ENCODE measurements around the gene RAD51D. TPM values are rescaled to one million over a fixed set of nuclear protein-coding genes. Genes with fewer than 3 reads are reported as not detected.

Gene RAD51D
- total RNA-seq, 2 experiments from 2014 or later = 28.5 to 30.8 TPM

DNA sequence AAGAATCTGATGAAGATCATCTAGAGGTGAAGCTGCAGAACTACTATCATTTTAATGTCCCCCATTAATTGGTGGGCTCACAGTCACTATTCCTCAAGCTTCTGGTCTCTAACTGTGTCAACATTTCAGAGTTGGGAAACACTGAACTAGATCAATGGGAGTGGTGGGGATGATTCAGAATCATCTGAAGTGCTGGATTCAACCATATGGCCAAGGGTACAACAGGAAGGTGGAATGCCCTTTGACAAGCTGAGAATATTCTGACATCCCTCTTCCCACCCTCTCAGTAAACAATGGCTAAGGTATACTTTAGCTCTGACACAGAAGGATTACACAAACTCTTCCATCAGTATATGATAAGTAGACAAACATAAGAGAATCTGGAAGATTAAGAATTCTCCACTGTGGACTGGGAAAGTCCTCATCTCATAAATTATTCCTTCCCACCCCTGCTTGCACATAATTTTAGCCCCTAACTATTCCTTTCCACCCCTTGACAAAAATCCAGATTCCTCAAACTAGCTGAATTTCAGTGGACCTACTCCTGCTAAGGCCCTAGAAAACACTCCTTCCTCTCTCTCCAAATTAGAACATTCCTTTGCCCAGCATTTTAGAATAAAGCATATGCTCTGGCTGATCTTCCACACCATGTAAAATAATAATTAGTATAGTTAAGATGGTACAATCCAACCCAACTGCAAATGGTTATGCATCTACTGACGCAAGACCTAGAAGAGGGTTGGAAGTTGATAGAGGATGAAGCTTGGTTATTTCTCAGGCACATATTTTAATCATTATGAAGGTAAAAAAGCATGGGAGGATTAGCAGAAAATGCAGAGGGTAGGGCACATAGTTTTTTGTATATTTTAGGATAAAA is 39.9 kb downstream of the RAD51D start:
- POLR2A ChIA-PET = interaction anchor here (0.8 to 1.3 kb wide), 2 partner anchors 10 to 33 kb away, joined by 3 to 5 read pairs; no protein-coding TSS in a partner anchor

DNA sequence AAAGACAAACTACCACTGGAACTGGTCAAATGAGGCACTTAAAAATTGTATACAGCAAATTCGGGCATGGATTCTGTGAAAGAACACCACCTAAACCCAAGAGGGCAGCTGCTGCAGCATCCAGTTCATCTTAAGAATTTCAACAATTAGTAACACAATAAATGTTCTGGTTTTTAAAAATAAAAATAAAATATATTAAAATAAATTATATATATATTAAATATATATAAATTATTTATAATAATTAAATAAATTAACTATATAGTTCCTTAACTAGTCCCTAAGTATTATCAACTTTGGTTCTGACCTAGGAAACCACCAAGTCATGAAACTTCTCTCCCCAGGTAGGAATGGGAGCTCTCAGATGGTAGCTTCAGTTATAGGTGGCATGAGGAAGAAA is 42.8 kb downstream of the RAD51D start:
- ChIA-PET POLR2A (interaction anchor here (1.1 kb wide), 1 partner anchor 14 kb away, joined by 3 read pairs; the partner anchor contains the start of gene RFFL), CTCF (no interaction called here)

More for the DNA sequence above, 39.9 kb downstream of the RAD51D start:
- CTCF ChIA-PET = interaction anchor here (0.9 kb wide), 1 partner anchor 10 kb away, joined by 4 read pairs; no protein-coding TSS in a partner anchor

DNA sequence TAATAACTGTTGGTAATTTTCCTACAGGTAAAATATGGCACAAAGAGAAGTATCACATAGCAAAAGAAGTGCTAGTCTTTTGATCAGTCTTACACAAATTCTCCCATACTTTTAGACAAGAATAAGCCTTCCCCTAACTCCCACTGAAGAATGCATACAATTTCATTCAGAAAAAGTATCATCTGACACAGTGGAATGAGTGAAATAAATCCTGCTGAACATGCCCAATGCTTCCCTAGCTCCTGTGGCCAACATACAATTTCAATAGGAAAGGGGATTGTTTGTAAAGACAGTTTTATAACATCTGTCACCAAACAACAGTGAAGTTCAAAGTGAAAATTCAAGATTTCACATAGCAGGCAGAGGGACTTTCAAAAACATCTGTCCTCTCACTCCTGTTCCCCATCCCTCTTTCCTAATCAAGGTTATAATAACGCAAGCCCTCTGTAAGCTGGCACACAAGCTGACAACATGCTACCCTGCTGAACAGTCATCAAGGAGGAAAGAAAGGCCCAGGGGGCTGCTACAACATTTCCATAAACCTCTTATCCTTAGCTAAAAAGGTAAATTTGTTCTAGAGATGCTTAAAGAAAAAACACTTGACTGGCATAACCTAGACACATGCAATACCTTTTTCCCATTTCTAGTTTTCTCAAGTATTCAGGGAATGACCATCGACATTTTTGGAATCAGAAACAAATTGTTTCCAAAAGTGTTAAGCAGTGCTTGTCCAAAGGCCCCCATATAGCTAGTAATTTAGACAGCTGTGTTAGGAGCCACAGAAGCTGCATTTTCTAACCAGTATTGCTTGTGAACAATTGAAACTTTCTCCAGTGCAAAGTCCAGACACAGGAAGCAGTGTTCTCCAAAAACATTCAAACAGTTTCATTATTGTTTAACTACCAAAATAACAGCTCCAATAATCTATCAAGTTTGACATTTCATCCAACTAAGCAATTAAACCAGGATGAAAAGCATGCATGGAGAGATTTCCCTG is 44.7 kb downstream of the RAD51D start:
- POLR2A ChIA-PET = interaction anchor here (1.1 kb wide), 2 partner anchors 12 to 32 kb away, joined by 6 to 12 read pairs; partner anchors contain the start of gene RFFL
- CTCF ChIA-PET = interaction anchor here (1.1 to 2.7 kb wide), 3 partner anchors 11 to 28 kb away, joined by 3 to 10 read pairs (median 7); partner anchors contain the start of gene RFFL

DNA sequence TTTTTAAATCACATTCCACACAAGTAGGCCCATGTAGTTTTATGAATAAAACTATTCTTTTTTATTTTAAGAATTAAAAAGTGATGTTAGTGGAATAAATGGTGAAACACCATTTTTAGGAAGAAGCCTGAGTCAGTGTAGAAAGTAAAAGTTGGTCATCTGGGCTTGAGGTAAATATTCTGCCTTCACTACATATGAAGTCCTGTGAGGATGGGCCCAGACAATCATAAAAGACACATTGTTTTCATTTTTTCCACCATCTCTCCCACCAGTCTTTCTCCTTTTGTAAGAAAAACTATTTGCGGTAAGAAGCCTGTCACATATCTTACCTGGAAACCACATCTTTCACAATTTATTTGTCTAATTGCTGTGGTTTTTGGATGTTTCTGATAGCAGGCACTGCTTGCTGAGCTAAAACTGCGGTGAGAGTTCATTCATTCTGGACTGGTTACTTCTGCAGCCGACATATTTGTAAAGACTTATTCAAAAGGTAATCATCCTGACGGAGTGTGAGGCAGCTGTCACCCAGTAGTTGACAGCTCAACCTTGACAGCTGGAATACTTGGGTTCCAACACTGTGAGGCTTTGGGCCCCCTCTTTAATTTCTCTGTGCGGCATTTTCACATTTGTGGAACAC is 45.6 kb downstream of the RAD51D start:
- CTCF ChIA-PET = interaction anchor here (1.1 to 2.7 kb wide), 5 partner anchors 8 to 27 kb away, joined by 3 to 10 read pairs (median 5); partner anchors contain the start of gene RFFL
- POLR2A ChIA-PET = interaction anchor here (1.1 kb wide), 2 partner anchors 11 to 32 kb away, joined by 6 to 12 read pairs; partner anchors contain the start of gene RFFL

DNA sequence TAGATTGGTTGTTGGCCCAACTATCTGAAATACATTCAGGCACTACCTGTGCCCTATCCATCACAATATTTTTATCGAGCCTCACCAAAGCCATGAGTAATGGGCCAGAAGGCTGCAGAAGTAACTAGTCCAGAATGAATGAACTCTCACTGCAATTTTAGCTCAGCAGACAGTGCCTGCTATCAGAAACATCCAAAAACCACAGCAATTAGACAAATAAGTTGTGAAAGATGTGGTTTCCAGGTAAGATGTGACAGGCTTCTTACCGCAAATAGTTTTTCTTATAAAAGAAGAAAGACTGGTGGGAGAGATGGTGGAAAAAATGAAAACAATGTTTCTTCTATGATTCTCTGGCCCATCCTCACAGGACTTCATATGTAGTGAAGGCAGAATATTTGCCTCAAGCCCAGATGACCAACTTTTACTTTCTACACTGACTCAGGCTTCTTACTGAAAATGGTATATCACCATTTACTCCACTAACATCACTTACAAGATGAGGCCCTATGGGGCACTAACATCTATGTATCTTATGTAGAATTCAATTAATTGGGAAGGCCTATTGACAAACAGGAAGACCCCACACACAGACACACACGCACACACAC is 46.4 kb downstream of the RAD51D start:
- CTCF ChIA-PET = interaction anchor here (1.1 to 1.9 kb wide), 3 partner anchors 9 to 15 kb away, joined by 3 to 5 read pairs (median 4); partner anchors contain the start of gene RFFL

DNA sequence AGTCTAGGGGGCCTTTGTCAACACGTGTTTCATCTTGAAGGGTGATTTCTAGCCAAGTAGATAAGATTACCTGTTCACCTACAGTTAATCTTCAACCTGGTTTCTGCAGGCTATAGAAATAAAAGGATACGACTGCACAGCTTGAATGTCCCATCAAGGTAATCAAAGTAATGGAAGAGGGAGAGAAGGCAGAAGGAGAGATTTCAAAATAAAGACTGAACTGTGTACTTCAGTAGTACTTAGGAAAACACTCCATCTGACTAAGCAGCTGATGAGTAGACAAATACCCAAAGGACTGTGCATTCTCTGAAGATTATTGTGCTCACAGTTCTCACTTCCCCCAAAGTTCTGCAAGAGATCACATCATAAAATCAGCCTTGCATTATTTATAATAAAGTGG is 50.3 kb downstream of the RAD51D start:
- CTCF ChIA-PET = interaction anchor here (1.2 kb wide), 1 partner anchor 8 kb away, joined by 3 read pairs; no protein-coding TSS in a partner anchor
- POLR2A ChIA-PET = interaction anchor here (0.6 to 1.1 kb wide), 2 partner anchors 11 to 509 kb away, joined by 3 read pairs; no protein-coding TSS in a partner anchor

More for the DNA sequence above, 46.4 kb downstream of the RAD51D start:
- POLR2A ChIA-PET = interaction anchor here (1.0 to 1.1 kb wide), 5 partner anchors 10 to 50 kb away, joined by 3 to 12 read pairs (median 5); partner anchors contain the start of gene RFFL

DNA sequence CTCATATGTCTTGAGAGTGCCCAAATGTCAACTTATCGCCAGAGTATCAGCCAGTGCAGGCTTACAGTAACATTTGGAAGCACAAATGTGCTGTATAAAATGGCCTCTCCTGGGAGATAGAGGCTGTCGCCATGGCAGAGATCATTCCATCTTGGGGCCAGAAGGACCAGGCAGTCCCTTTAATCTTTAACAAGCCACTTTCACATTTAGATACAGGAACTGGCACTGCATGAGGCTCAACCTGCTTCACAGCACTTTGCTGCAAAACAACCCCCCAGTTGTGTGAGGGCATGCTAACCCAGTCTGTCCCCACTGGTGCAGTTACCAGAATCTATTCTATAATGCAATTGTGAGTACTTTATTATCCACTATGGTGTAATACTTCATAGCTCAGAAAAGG is 51.4 kb downstream of the RAD51D start:
- POLR2A ChIA-PET = no interaction called here
- CTCF ChIA-PET = interaction anchor here (1.0 to 1.2 kb wide), 2 partner anchors 9 to 87 kb away, joined by 3 read pairs; partner anchors contain the start of gene LIG3

DNA sequence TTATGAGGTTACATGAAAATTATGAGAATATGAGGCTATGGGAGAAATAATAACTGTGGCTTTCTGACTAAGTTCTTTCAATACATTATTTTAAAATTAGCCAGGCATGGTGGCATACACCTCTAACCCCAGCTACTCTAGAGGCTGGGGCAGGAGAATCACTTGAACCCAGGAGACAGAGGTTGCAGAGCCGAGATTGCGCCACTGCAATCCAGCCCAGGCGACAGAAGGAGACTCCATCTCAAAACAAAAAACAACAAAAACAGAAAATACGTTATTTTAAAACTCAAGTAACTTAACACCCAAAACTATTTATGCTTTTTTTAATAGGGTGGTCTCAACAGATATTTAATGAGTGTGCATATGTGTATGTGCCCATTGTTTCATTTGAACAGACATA is 53.8 kb downstream of the RAD51D start:
- ChIA-PET POLR2A (interaction anchor here (0.7 kb wide), 1 partner anchor 45 kb away, joined by 7 read pairs; no protein-coding TSS in a partner anchor), CTCF (interaction anchor here (0.7 to 1.0 kb wide), 2 partner anchors 15 to 24 kb away, joined by 3 read pairs; no protein-coding TSS in a partner anchor)

DNA sequence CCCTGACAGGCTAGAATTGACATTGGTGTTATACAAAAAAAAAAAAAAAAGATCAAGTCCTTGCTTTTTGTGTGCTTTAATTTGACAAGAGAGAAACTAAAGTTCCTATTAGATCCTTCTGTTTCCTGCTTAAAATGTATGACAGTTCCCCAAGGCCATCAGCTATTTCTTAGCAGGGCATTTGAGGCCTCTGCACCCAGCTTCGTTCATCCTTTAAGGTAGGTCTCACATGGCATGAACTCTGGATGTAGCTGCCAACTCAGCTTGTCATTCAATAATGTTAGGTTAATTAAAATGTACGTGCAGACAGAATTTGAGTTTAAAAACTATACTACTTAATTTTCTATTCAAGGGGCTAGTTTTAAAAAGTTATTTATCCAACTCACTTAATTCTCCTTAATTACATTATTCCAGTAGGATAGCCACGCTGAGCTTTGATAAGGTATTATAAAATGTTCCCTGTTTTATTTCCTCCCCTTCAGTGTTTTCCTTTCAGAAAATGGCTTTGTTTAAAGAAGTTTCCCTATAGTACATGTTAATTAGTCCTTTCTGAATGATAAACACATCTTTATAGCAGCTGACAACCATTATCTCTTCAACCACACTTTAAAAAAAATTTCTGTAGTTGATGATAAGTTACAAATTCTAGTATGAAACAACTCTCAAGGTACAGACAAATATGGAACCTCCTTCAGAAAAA is 55.0 kb downstream of the RAD51D start:
- CTCF ChIA-PET = interaction anchor here (0.6 to 1.7 kb wide), 8 partner anchors 10 to 395 kb away, joined by 3 to 7 read pairs (median 4); no protein-coding TSS in a partner anchor
- POLR2A ChIA-PET = interaction anchor here (0.6 to 2.0 kb wide), 6 partner anchors 18 to 82 kb away, joined by 3 to 9 read pairs (median 6); no protein-coding TSS in a partner anchor

DNA sequence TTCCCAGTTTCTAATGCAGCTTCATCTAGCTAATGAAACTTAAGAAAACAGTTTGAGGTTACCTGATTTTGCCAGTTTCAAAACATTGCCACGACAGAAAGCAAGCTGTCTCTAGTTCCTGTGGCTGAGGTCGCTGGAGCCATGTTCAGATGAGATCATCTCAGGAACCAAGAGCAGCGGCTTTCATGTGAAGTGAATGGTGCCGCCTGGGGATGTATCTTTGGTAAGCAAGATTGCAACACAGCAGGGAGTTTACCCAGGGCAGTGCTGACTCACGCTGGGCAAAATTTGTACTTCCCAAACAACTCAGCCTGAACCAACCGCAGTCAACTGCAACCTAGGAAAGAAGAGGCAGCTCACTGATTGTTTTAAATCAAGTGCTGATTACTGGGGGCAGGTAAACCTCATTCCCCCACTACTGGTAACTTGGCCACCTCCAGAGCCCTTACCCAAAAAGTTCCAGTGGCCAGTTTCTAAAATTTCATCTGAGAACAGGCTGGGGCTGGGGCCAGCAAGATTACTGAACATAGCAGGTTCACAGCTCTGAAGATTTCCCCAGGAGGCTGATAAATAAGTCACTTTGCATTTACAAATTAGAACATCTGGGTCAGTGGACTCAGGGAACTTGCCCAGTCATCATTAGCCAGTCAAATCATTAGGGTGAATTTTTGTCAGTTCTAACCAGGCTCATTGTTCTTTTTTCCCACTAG is 56.0 kb downstream of the RAD51D start, which contains the start of gene RFFL:
RFFL (minus strand) TSS at position 194 of the 710 bp plus-strand sequence. CDS start 37,154 bp downstream, outside the sequence.
- POLR2A ChIA-PET = interaction anchor here (0.6 to 2.0 kb wide), 14 partner anchors 9 to 98 kb away, joined by 3 to 10 read pairs (median 4); no protein-coding TSS in a partner anchor
- CTCF ChIA-PET = interaction anchor here (0.6 to 1.7 kb wide), 9 partner anchors 9 to 79 kb away, joined by 3 to 7 read pairs (median 4); no protein-coding TSS in a partner anchor

DNA sequence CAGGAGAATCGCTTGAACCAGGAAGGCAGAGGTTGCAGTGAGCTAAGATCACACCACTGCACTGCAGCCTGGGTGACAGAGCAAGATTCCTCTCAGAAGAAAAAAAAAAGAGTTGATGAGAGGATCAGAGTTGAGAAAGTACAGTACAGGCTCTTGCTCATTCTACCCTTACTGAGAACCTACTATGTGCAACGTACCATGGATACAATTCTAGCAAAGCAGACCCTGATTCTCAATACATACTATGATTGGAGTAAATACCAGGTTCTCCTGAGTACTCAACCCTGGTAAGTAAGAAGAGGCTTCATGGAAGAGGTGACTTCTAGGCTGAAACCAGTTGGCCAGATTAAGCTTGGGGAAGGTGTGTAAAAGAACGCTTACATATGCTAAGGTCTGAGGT is 57.4 kb downstream of the RAD51D start:
- POLR2A ChIA-PET = interaction anchor here (1.4 kb wide), 1 partner anchor 28 kb away, joined by 4 read pairs; no protein-coding TSS in a partner anchor
- CTCF ChIA-PET = no interaction called here

DNA sequence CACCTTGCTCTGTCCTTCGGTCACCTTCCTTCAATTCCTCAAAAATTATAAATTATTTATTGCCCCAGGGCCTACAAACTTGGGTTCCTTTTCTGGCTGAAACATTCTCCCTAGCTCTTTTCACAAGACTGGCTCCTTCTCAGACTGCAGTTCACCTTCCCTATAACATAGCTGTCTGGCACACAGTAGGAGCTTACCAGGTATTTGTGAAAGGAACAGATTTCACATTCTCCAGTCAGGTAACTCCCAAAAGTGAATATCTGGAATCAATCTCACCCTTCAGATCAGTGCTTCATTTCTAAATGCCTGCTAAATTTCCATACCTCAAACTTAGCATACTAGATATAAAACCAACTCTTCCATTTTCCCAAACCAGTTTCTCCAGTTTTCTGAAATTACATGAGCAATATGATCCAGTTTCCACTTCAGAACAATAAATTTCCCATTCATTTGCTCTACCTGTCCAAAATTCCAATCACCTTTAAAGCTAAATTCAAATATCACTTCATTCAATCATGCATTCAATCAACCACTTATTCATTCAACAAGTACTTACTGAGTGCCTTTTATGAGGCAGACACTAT is 62.2 kb downstream of the RAD51D start:
- POLR2A ChIA-PET = no interaction called here
- CTCF ChIA-PET = interaction anchor here (1.1 to 2.5 kb wide), 2 partner anchors 32 to 62 kb away, joined by 3 to 8 read pairs; no protein-coding TSS in a partner anchor

DNA sequence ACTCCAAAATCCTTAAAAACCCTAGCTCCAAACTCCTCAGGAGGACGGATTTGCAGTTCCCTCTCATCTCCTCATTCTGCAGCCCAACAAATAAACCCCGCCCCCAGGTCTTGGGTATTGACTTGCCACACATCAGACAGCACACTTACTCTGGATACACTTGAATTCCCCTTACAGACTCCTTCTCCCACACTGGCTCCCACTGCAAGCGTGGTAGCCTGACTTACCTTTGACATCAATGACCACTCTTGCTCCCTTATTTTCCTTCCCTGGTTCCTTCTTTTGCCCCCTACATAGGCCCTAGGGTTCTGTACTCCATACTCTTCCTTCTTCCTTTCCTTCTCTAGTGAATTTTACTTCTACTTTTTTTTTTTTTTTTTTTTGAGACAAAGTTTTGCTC is 63.6 kb downstream of the RAD51D start:
- CTCF ChIA-PET = no interaction called here
- POLR2A ChIA-PET = no interaction called here

DNA sequence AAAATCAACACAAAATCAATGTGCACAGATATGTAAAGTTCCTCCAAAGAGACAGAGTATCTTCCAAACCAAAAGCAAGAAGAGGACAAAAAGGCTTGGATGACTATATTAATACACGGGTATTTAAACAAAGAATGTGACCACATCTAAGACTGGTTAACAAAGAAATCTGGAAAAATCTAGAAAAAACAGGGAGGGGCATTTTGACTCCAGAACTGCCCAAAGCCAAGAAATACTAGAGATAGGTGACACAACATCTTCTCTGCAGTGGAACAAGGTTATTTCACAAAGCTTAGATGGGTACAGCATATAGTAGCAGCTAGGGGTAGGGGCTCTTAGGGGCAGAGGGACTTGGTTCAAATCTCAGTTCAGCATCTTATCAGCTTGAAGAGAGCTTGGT is 66.5 kb downstream of the RAD51D start:
- ChIA-PET CTCF (interaction anchor here (1.0 kb wide), 1 partner anchor 12 kb away, joined by 3 read pairs; no protein-coding TSS in a partner anchor), POLR2A (no interaction called here)

DNA sequence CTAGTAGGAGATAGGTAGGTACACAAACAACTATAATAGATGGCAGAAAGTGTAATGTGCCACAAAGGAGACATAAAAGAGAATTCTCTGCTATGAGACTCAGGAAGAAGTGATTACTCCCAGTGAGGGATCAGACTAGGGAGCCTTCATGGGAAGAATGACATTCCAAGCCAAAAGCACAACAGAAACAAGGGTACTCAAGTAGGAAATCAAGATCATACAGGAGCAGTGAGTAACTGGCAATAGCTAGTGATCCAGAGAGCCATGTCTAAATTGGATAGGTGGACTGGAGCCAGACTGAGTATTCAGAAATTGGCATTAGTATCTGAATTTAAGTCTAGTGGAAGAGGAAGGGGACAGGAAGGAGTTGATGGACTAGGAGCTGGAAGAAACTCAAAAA is 66.9 kb downstream of the RAD51D start:
- CTCF ChIA-PET = interaction anchor here (1.0 kb wide), 1 partner anchor 11 kb away, joined by 3 read pairs; no protein-coding TSS in a partner anchor
- POLR2A ChIA-PET = no interaction called here

DNA sequence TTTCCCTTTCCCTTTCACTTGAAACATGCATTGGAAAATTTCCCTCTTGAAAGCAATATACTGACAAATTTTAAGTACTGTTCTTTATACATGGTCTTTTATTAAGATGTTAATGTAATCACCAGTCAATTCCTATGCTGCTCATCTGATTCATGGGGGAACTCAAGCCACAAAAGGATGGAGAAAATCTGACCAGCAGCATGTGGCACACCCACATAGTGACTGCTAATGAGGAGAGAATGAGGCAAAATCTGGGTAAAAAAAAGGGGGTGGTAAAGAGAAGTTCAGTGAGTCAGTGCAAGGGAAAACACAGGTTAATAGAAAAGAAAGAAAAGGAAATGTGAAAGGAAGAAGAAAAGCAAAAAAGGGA is 67.4 kb downstream of the RAD51D start:
- ChIA-PET POLR2A (interaction anchor here (1.3 kb wide), 1 partner anchor 11 kb away, joined by 3 read pairs; the partner anchor contains the start of gene RFFL), CTCF (no interaction called here)

Measured in activated CD8-positive, alpha-beta memory T cell treated with anti-CD3 and anti-CD28 coated beads for 36 hours (primary cell).